ENCODE results near the gene FSHR.

The FSHR gene

GRCh38 chr2:49154140-49154539 is at the start of gene FSHR:
Gene FSHR (minus strand): TSS chr2:49154515. CDS start chr2:49154417, 98 bp downstream.
- H3K27ac Mint-ChIP-seq, result no peak within 1 kb of the TSS
- no peaks in the 10 kb centered on the region for H3K36me3 Mint-ChIP-seq (ENCODE audit: low read depth)
- H3K4me3 Mint-ChIP-seq, result no peak within 1 kb of the TSS
- no peaks in the 10 kb centered on the region for H3K4me1 Mint-ChIP-seq (ENCODE audit: low read depth)
- H3K27me3 Mint-ChIP-seq, result no peaks in the 10 kb centered on the region
- no peaks in the 10 kb centered on the region for H3K9me3 Mint-ChIP-seq

DNA sequence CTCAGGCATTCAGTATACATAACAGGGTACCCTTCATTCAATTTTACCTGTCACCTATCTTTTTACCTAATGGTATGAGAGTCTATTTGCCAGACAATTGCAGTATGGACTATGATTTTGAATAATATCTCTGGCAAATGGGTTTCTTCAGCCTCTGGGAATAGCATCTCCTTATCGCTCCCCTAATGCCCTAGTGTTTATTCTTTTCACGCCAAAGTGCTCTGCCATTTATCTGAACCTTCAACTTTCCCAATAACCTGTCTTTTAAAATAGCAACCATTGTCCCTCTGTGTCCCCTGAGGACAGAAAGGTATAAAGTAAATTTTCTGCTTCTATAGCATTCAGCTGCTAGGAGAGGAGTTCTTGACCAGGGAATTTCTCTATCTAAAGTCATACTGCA is 45.0 kb upstream of the FSHR start:
- H3K36me3 Mint-ChIP-seq (ENCODE audit: low read depth), result no peaks in the 10 kb centered on the region
- no peaks in the 10 kb centered on the region for H3K27me3 Mint-ChIP-seq
- no peaks in the 10 kb centered on the region for H3K9me3 Mint-ChIP-seq
- no peaks in the 10 kb centered on the region for H3K4me1 Mint-ChIP-seq (ENCODE audit: low read depth)
- H3K27ac Mint-ChIP-seq, result no peak overlapping the region
- no peak overlapping the region for H3K4me3 Mint-ChIP-seq

GRCh38 chr2:49194701-49195100 is 40.4 kb upstream of the FSHR start:
- Mint-ChIP-seq H3K4me3 (no peak overlapping the region), H3K27ac (no peak overlapping the region), H3K36me3 (ENCODE audit: low read depth) (no peaks in the 10 kb centered on the region), H3K4me1 (ENCODE audit: low read depth) (no peaks in the 10 kb centered on the region), H3K9me3 (no peaks in the 10 kb centered on the region), H3K27me3 (no peaks in the 10 kb centered on the region)

DNA sequence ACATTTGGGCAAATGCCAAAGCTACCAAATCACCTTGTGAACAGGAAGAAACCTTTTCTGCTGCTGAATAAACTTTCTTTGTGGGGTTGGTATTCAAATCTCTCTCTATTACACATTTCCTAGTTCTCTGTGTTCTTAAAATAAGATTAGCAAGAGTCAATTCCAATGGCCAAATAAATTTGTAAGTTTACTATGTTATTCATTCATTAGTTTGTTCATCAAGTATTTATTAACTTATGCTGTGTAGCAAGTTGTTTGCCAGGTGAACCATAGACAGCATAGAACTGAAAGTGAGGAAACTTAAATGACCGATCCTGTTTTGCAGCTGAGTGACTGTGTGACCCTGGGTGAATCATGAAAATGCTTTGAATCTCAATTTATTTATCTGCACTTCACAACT is 37.7 kb upstream of the FSHR start:
- Mint-ChIP-seq H3K4me3 (no peak overlapping the region), H3K27me3 (no peaks in the 10 kb centered on the region), H3K36me3 (ENCODE audit: low read depth) (no peaks in the 10 kb centered on the region), H3K9me3 (peaks cover 3% of the 10 kb centered on the region), H3K27ac (no peak overlapping the region), H3K4me1 (ENCODE audit: low read depth) (no peaks in the 10 kb centered on the region)

- Mint-ChIP-seq H3K27ac (no peak overlapping the region), H3K36me3 (ENCODE audit: low read depth) (no peaks in the 10 kb centered on the region), H3K4me1 (ENCODE audit: low read depth) (no peaks in the 10 kb centered on the region), H3K27me3 (no peaks in the 10 kb centered on the region), H3K4me3 (no peak overlapping the region), H3K9me3 (peaks cover 11% of the 10 kb centered on the region)
Measured at GRCh38 chr2:49189512-49190225, 35.4 kb upstream of the FSHR start.

- Mint-ChIP-seq H3K27ac (no peak overlapping the region), H3K4me3 (no peak overlapping the region), H3K36me3 (ENCODE audit: low read depth) (no peaks in the 10 kb centered on the region), H3K27me3 (no peaks in the 10 kb centered on the region), H3K4me1 (ENCODE audit: low read depth) (no peaks in the 10 kb centered on the region), H3K9me3 (peaks cover 22% of the 10 kb centered on the region)
Measured at GRCh38 chr2:49186050-49186648, 31.8 kb upstream of the FSHR start.

DNA sequence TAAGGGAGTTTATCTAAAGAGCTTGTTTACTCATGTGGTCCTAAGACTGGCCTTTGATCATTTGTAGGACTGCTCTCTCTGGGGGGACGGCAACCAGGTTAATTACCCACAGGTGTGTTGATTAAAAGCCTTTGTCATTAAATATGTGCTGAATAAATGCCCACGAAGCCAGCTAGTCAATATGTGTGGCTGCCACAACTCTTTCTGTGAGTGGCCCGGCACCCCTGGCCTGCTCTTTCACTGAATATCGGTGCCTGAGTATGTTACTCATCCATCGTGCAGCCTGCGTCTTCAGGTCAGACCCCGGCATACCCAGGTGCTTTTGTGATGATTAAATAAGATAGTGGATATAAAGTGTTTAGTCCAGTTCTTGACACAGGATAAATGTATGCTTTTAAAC is 24.3 kb upstream of the FSHR start:
- peaks cover 15% of the 10 kb centered on the region for H3K9me3 Mint-ChIP-seq
- H3K4me1 Mint-ChIP-seq (ENCODE audit: low read depth), result no peaks in the 10 kb centered on the region
- H3K36me3 Mint-ChIP-seq (ENCODE audit: low read depth), result no peaks in the 10 kb centered on the region
- no peak overlapping the region for H3K4me3 Mint-ChIP-seq
- no peak overlapping the region for H3K27ac Mint-ChIP-seq
- H3K27me3 Mint-ChIP-seq, result no peaks in the 10 kb centered on the region

GRCh38 chr2:49177194-49177593 is 22.9 kb upstream of the FSHR start:
- Mint-ChIP-seq H3K9me3 (peaks cover 9% of the 10 kb centered on the region), H3K27me3 (no peaks in the 10 kb centered on the region)

GRCh38 chr2:49175831-49176230 is 21.5 kb upstream of the FSHR start:
- H3K27me3 Mint-ChIP-seq, result no peaks in the 10 kb centered on the region

More at GRCh38 chr2:49177194-49177593, 22.9 kb upstream of the FSHR start:
- H3K4me3 Mint-ChIP-seq, result no peak overlapping the region
- H3K4me1 Mint-ChIP-seq (ENCODE audit: low read depth), result no peaks in the 10 kb centered on the region
- no peak overlapping the region for H3K27ac Mint-ChIP-seq
- H3K36me3 Mint-ChIP-seq (ENCODE audit: low read depth), result no peaks in the 10 kb centered on the region

DNA sequence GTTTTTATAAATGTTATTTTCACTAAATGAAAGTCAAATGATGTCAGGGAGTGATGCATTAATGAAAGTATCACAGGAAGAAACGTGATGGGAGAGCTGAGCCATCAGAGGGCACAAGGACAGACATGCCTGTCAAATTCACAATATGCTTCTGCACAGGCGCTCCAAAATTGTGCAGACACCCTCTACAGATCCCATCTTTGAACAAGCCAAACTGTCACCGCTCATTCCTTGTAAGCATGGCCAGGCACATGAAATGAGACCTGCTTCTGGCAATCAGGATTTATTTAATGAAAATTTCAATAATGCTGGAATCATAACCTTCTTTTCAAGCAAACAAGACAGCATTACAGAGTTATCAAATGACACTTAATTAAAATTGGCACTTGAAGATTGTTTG is 20.4 kb upstream of the FSHR start:
- H3K27ac Mint-ChIP-seq, result no peak overlapping the region
- H3K9me3 Mint-ChIP-seq, result peaks cover 4% of the 10 kb centered on the region
- H3K27me3 Mint-ChIP-seq, result no peaks in the 10 kb centered on the region
- no peak overlapping the region for H3K4me3 Mint-ChIP-seq
- H3K4me1 Mint-ChIP-seq (ENCODE audit: low read depth), result no peaks in the 10 kb centered on the region
- H3K36me3 Mint-ChIP-seq (ENCODE audit: low read depth), result no peaks in the 10 kb centered on the region

More at GRCh38 chr2:49175831-49176230, 21.5 kb upstream of the FSHR start:
- Mint-ChIP-seq H3K36me3 (ENCODE audit: low read depth) (no peaks in the 10 kb centered on the region), H3K4me1 (ENCODE audit: low read depth) (no peaks in the 10 kb centered on the region), H3K4me3 (no peak overlapping the region), H3K27ac (no peak overlapping the region), H3K9me3 (peaks cover 4% of the 10 kb centered on the region)

DNA sequence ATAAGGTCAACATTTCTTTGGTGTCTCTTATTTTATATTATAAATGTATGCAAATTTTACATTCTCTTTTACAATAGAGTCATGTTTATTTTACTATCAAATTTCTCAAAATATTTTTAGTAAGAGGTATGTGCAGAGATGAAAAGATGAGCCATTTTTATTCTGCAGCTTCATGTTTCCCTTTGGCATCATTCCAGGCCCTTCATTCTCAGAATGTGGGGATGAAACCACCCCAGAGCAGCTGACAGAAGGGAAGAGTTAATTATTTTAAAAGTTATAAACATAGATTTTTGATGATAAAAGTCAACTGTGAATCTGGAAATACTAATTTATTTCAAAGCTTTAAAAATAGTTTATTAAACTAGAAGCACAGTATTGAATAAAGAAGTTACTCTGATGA is 12.8 kb upstream of the FSHR start:
- Mint-ChIP-seq H3K4me1 (ENCODE audit: low read depth) (no peaks in the 10 kb centered on the region), H3K27me3 (no peaks in the 10 kb centered on the region), H3K4me3 (no peak overlapping the region), H3K27ac (no peak overlapping the region), H3K9me3 (no peaks in the 10 kb centered on the region), H3K36me3 (ENCODE audit: low read depth) (no peaks in the 10 kb centered on the region)

DNA sequence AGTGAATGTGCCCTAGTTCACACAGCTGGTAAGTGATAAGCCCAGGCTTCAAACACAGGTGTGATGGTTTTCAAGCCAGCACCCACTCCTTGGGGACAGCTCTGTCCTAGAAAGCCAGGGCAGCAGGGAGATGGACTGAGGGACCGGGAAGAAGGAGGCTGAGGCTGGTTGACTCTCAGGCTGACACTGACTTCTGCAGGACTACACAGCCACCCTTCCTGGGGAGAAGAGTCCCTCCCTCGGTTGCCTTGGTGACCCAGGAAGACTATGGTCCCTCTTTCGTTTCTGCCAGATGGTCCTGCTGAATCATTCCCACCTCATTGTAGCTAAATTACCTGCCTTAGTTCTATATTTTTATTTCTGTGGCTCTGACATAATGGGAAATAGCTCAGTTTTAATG is 11.3 kb upstream of the FSHR start:
- Mint-ChIP-seq H3K4me1 (ENCODE audit: low read depth) (no peaks in the 10 kb centered on the region), H3K36me3 (ENCODE audit: low read depth) (no peaks in the 10 kb centered on the region), H3K9me3 (no peaks in the 10 kb centered on the region), H3K27ac (no peak overlapping the region), H3K4me3 (no peak overlapping the region), H3K27me3 (no peaks in the 10 kb centered on the region)

GRCh38 chr2:49164729-49165128 is 10.4 kb upstream of the FSHR start:
- H3K36me3 Mint-ChIP-seq (ENCODE audit: low read depth), result no peaks in the 10 kb centered on the region
- H3K27ac Mint-ChIP-seq, result no peak overlapping the region
- H3K9me3 Mint-ChIP-seq, result no peaks in the 10 kb centered on the region
- H3K4me1 Mint-ChIP-seq (ENCODE audit: low read depth), result no peaks in the 10 kb centered on the region
- H3K4me3 Mint-ChIP-seq, result no peak overlapping the region
- H3K27me3 Mint-ChIP-seq, result no peaks in the 10 kb centered on the region

DNA sequence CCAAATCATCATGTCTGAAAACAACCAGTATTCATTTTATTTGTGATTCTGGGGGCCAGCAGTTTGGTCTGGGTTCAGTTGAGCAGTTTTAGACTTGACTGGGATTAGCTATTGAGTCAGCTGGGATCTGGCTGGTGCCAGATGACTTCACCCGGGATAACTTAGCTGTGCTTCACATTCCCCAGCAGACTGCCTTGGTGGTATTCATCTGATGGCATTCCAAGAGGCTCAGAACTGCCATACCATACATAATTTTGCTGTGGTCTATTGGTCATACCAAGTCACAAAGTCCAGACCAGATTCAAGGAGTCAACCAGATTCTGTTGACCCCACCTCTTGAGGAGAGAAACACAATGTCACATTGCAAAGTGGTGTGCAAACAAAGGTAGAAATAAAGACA is 7.8 kb upstream of the FSHR start:
- Mint-ChIP-seq H3K36me3 (ENCODE audit: low read depth) (no peaks in the 10 kb centered on the region), H3K27ac (no peak overlapping the region), H3K4me3 (no peak overlapping the region), H3K4me1 (ENCODE audit: low read depth) (no peaks in the 10 kb centered on the region), H3K9me3 (no peaks in the 10 kb centered on the region), H3K27me3 (no peaks in the 10 kb centered on the region)

- H3K27me3 Mint-ChIP-seq, result no peaks in the 10 kb centered on the region
- H3K36me3 Mint-ChIP-seq (ENCODE audit: low read depth), result no peaks in the 10 kb centered on the region
- H3K9me3 Mint-ChIP-seq, result no peaks in the 10 kb centered on the region
- no peak overlapping the region for H3K4me3 Mint-ChIP-seq
- H3K27ac Mint-ChIP-seq, result no peak overlapping the region
- H3K4me1 Mint-ChIP-seq (ENCODE audit: low read depth), result no peaks in the 10 kb centered on the region
Measured at GRCh38 chr2:49154891-49155290, 576 bp upstream of the FSHR start.

- Mint-ChIP-seq H3K4me1 (ENCODE audit: low read depth) (no peaks in the 10 kb centered on the region), H3K4me3 (no peak overlapping the region), H3K9me3 (no peaks in the 10 kb centered on the region), H3K27me3 (no peaks in the 10 kb centered on the region), H3K36me3 (ENCODE audit: low read depth) (no peaks in the 10 kb centered on the region), H3K27ac (no peak overlapping the region)
Measured at GRCh38 chr2:49153252-49153651, 1.1 kb downstream of the FSHR start.
